AG20443 (cell line): ENCODE results near the gene PHACTR3.

ENCODE experiments used
- DNase-seq: peaks from one replicate; pipeline ENCODE4 v3.0.0; 2012; ENCODE audit warnings: low spot score, mixed read lengths

The PHACTR3 gene

GRCh38 chr20:59648466-59649070, 44.2 kb downstream of the PHACTR3 start:
- no peak for DNase-seq

- peak; percentile 45 for DNase-seq
These were observed 46.1 kb downstream of the PHACTR3 start for GRCh38 chr20:59650418-59650817.

GRCh38 chr20:59652381-59652780, 48.0 kb downstream of the PHACTR3 start:
- DNase-seq: no peak

GRCh38 chr20:59656417-59656816, 52.1 kb downstream of the PHACTR3 start:
- DNase-seq: no peak

- no peak for DNase-seq
These were observed 53.2 kb downstream of the PHACTR3 start for GRCh38 chr20:59657459-59658046.

- no peak for DNase-seq
These were observed 56.1 kb downstream of the PHACTR3 start for GRCh38 chr20:59660471-59660870.

- no peak for DNase-seq
These were observed 56.8 kb downstream of the PHACTR3 start for GRCh38 chr20:59661153-59661552.

- no peak for DNase-seq
These were observed 57.3 kb downstream of the PHACTR3 start for GRCh38 chr20:59661621-59662020.

GRCh38 chr20:59662161-59662560, 57.8 kb downstream of the PHACTR3 start:
- DNase-seq: no peak

- DNase-seq: no peak
These were observed 58.6 kb downstream of the PHACTR3 start for GRCh38 chr20:59662856-59663512.

- no peak for DNase-seq
These were observed 59.2 kb downstream of the PHACTR3 start for GRCh38 chr20:59663513-59664060.

GRCh38 chr20:59664421-59664941, 60.1 kb downstream of the PHACTR3 start:
- DNase-seq: no peak

GRCh38 chr20:59665656-59666555, 61.6 kb downstream of the PHACTR3 start:
- DNase-seq: no peak

- no peak for DNase-seq
These were observed 62.2 kb downstream of the PHACTR3 start for GRCh38 chr20:59666586-59666985.

GRCh38 chr20:59667131-59667530, 62.8 kb downstream of the PHACTR3 start:
- DNase-seq: no peak

GRCh38 chr20:59667981-59668515, 63.7 kb downstream of the PHACTR3 start:
- DNase-seq: no peak

GRCh38 chr20:59668926-59669850, 64.8 kb downstream of the PHACTR3 start:
- no peak for DNase-seq

- no peak for DNase-seq
These were observed 66.6 kb downstream of the PHACTR3 start for GRCh38 chr20:59670786-59671492.

GRCh38 chr20:59671661-59672471, 67.5 kb downstream of the PHACTR3 start:
- no peak for DNase-seq
